Kidney epithelial cell (primary cell): Measurements from ENCODE around the gene GATC. TPM values are rescaled to one million over a fixed set of nuclear protein-coding genes. Genes with fewer than 3 reads are reported as not detected.
"Not testable (repeated sequence)": the region's sequence is repeated elsewhere in the genome, so short reads cannot be mapped to it uniquely, and the experiment has no call there.

Experiments used
- DNase-seq: peaks from one replicate; pipeline ENCODE4 v3.0.0-alpha.2; 2010; ENCODE audit warnings: low read depth
- H3K27me3 ChIP-seq: 2 replicates; pipeline ENCODE4 v1.6.0; 2011; ENCODE audit warnings: low read length; ENCODE audit not compliant: control insufficient read depth, insufficient read depth
- H3K36me3 ChIP-seq: 2 replicates; pipeline ENCODE4 v1.5.1; 2011; ENCODE audit warnings: low read length; ENCODE audit not compliant: control insufficient read depth, insufficient read depth
- H3K4me3 ChIP-seq: 2 replicates; pipeline ENCODE4 v1.5.1; 2011; ENCODE audit warnings: low read depth, mild to moderate bottlenecking, control low read depth, low read length
- total RNA-seq: library from RNA; depleted of rRNA; stranded (reverse); fragments of >200 nt; gene quantifications from 2 replicates; pipeline ENCODE4 v1.2.3, GENCODE V29; 2015
- TF ChIP-seq, protein P1 (sequence below): IDR thresholded peaks from 2 replicates; pipeline ENCODE4 v1.5.1; 2011; ENCODE audit warnings: mild to moderate bottlenecking, moderate library complexity, low read length, control low read depth, inconsistent platforms; ENCODE audit not compliant: insufficient read depth, poor library complexity, severe bottlenecking

GATC gene
- total RNA-seq, 1 donor from 2014 or later = 25.7 TPM

DNA sequence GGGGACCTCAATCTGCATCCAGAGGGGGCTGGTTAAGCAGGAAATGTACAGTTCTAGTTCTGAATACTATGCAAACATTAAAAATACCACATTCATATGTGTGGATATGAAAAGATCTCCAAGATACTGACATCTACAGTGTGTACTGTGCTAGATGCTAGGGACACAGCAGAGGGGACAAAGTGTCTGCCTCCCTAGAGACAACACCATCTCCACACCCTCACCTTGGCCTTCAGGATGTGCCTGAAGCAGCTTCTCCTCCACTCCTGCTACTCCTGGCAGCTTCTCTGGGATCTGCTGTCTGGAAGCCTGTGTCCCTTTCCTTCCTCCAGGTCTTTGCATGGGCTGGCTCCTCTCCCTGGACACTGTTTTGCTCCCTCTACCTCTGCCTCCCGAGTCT, 34.0 kb downstream of the GATC start:
- no peak for DNase-seq
- TF ChIP-seq, protein P1, sequence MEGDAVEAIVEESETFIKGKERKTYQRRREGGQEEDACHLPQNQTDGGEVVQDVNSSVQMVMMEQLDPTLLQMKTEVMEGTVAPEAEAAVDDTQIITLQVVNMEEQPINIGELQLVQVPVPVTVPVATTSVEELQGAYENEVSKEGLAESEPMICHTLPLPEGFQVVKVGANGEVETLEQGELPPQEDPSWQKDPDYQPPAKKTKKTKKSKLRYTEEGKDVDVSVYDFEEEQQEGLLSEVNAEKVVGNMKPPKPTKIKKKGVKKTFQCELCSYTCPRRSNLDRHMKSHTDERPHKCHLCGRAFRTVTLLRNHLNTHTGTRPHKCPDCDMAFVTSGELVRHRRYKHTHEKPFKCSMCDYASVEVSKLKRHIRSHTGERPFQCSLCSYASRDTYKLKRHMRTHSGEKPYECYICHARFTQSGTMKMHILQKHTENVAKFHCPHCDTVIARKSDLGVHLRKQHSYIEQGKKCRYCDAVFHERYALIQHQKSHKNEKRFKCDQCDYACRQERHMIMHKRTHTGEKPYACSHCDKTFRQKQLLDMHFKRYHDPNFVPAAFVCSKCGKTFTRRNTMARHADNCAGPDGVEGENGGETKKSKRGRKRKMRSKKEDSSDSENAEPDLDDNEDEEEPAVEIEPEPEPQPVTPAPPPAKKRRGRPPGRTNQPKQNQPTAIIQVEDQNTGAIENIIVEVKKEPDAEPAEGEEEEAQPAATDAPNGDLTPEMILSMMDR = no peak
- no peaks in the 10 kb centered on the region for H3K27me3 ChIP-seq
- no peaks in the 10 kb centered on the region for H3K36me3 ChIP-seq
- no peak overlapping the region for H3K4me3 ChIP-seq

DNA sequence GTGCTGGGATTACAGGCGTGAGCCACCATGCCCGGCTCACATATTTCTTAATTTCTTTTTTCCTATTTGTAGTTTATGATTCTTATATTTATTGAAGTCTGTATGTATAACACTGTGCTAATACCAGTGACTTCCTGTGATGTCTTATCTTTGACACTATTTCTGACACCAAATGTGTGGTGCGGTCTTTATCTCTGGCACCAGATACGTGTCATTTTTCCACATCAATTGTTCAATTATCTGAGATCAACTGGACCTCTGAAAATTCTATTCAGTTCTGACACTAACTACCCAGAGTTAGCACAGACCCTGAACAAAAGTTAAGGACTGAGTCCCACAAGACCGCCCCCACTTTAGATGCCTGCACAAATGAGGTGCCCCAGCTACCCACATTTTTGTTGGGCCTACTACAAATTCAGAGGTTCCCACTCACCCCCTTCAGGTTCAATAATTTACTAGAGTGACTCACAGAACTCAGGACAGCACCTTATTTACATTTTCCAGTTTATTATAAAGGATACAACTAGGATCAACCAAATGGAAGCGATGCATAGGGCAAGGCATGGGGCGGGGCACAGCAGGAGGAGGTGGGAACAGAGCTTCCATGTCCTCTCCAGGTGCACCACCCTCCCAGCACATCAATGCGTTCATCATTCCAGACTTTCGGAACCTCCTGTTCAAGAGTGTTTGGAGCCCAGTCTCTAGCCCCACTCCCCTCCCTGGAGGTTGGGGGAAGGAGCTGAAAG, 35.0 kb downstream of the GATC start:
- Histone ChIP-seq H3K4me3 (no peak overlapping the region), H3K36me3 (no peaks in the 10 kb centered on the region), H3K27me3 (no peaks in the 10 kb centered on the region)
- TF ChIP-seq, protein P1 = no peak
- no peak for DNase-seq

DNA sequence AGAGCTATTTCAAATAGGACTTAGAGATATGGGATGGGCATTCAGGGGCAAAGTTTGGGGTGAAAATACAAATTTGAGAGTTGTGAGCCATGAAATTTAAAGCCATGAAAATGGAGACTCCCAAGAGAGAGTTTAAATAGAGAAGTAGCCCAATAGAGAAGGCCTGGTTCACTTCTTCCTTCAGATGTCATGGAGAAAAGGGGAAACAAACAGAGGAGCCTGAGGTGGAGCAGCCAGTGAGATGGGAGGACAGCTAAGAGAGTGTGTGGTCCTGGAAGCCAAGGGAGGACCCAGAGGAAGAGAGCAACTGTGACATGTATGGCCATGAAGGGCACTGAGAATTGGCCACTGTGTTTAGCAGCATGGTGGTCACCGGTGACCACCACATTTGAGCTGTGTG, 37.4 kb downstream of the GATC start:
- H3K36me3 ChIP-seq = no peaks in the 10 kb centered on the region
- TF ChIP-seq, protein P1 = no peak
- no peak for DNase-seq

DNA sequence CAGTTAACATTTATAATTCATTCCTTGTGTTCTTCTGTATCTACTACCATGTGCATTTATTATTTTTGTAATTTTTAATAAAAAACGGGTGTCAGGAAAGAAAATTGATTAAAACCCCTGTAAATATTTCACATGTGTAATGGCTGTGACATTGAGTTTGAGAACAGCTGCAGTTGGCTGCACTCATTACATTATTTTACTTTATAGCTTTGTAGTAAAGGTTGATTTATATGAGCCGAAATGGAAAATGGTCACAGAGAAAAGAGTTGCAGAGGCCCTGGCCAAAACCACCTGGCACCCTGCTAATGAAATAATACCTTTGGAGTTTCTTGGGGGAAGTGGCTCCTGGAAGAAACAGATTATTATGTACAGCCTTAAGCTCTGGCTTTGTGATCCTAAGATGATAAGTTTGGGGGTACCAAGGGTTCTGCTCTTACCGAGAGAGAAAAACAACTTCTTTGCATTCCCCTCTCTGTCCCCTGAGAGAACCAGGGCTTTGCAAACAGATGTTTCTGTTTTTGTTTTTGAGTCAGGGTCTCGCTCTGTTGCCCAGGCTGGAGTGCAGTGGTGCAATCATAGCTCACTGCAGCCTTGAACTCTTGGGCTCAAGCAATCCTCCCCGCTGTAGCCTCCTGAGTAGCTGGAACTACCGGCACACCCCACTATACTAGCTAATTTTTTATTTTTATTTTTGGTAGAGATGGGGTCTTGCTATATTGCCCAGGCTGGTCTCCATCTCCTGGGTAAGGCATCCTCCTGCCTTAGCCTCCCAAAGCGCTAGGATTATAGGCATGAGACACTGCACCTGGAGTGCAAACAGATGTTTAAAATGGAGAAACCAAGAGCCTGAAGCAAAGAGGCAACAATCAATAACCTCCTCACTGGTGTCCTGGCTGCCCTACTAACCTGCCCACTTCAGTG, 40.0 kb downstream of the GATC start:
- Histone ChIP-seq H3K4me3 (no peak overlapping the region), H3K27me3 (no peaks in the 10 kb centered on the region), H3K36me3 (peaks cover 1% of the 10 kb centered on the region)
- no peak for DNase-seq
- TF ChIP-seq, protein P1 = no peak

More for the DNA sequence above, 37.4 kb downstream of the GATC start:
- H3K4me3 ChIP-seq = no peak overlapping the region
- H3K27me3 ChIP-seq = no peaks in the 10 kb centered on the region

DNA sequence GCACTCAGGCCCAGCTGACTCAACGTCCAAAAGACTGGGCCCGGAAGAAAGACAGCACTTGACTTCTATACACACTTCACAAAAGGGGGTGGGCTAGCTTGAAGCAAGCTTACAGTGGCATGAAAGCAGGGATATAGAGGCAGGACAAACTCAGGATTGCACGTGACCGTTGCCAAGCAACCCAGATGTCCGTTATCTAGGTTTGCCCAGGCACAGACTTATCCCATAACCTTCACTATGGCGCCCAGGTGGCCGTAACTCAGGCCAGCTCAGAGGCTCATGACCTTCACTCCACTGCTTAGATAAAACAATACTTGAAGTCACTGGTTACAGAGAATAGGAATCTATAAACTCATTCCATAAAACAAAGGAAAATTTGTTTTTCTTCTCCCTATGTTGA, 41.3 kb downstream of the GATC start:
- not testable (repeated sequence) for H3K4me3 ChIP-seq, DNase-seq, H3K36me3 ChIP-seq

DNA sequence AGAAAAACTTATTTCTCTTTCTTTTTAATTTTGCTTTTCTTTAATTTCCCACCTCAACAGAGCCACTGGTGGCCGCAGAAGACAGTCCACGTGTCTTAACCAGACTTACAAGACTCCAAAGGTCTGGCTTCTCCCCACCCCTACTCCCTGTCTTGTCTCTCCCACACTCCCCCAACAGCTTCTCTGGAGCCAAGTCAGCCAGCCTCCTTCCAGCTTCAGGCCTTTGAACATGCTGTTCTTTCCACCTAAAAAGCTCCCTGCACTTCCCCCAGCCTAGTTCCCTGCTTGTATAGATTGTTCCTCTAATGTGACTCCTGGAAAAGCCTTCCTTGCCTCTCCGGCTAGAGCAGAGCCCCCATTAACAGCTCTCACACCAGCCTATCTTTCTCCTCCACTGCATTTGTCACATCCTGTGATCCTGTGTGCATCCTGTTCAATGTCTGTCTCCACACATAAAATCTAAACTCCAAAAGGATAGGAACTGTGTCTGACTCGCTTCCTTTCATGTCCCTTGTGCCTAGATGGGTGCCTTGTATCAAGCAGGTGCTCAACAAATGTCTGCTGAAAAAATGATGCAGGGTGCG, 41.9 kb downstream of the GATC start:
- Histone ChIP-seq H3K4me3 (no peak overlapping the region), H3K27me3 (no peaks in the 10 kb centered on the region), H3K36me3 (peaks cover 1% of the 10 kb centered on the region)
- TF ChIP-seq, protein P1 = no peak
- no peak for DNase-seq

More for the DNA sequence above, 41.3 kb downstream of the GATC start:
- H3K27me3 ChIP-seq = not testable (repeated sequence)
